ENCODE results near the gene DYNLT2. TPM values are rescaled to one million over a fixed set of nuclear protein-coding genes. Genes with fewer than 3 reads are reported as not detected.
A peak's percentile ranks its signal among the peaks of the same experiment; 100 is the strongest.

Gene DYNLT2
- total RNA-seq, 3 donors from 2014 or later, result 1.5 to 2.4 (median 2.3) TPM

DNA sequence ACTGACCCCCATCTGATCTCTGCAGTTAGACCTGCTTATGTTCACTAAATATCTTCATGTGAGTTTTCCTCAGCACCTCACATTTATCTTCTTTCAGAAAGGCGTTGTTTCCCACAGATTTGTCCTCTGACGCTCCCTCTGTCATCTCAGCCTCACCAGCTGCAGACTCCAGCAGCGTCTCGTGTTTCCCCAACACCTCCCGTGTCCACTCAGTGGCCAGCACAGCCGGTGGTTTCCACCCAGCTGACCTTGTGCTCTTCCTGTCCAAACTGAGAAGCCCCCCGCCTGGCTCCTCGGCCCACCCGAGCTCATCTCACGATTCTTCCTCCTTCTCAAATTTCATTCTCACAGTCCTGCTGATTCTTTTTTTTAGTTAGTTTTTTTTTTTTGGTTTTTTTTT lies 12.5 kb upstream of the DYNLT2 start:
- Histone ChIP-seq H3K4me1 (ENCODE audit: low read depth) (no peaks in the 10 kb centered on the region), H3K9me3 (no peaks in the 10 kb centered on the region), H3K36me3 (ENCODE audit: low read depth) (no peaks in the 10 kb centered on the region), H3K4me3 (no peak overlapping the region)
- DNase-seq (no peak), ATAC-seq (no peak)
- TF ChIP-seq, protein P1, sequence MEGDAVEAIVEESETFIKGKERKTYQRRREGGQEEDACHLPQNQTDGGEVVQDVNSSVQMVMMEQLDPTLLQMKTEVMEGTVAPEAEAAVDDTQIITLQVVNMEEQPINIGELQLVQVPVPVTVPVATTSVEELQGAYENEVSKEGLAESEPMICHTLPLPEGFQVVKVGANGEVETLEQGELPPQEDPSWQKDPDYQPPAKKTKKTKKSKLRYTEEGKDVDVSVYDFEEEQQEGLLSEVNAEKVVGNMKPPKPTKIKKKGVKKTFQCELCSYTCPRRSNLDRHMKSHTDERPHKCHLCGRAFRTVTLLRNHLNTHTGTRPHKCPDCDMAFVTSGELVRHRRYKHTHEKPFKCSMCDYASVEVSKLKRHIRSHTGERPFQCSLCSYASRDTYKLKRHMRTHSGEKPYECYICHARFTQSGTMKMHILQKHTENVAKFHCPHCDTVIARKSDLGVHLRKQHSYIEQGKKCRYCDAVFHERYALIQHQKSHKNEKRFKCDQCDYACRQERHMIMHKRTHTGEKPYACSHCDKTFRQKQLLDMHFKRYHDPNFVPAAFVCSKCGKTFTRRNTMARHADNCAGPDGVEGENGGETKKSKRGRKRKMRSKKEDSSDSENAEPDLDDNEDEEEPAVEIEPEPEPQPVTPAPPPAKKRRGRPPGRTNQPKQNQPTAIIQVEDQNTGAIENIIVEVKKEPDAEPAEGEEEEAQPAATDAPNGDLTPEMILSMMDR (IDR thresholded peaks at IDR 0.05), result no peak
- intact Hi-C loops (cut with DNase I, micrococcal nuclease), result no loop called here

DNA sequence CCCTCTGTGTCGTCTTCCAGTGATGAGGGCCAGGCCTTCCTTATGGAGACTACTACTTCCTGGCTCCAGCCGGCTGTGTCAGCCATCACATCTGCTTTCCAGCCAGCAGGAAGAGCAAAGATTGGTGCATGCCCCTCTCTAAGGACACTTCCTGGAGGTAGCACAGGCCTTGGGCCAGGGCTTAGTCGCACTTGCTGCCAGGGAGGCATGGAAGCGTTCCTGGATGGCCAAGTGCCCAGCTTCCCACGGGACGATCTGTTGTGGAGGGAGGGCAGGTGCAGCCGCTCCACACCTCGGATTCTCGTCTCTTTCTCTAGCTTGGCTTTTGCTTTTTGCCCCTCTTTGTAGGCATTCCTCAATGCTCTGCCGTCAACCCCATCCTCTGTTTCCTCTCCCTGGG lies 11.9 kb upstream of the DYNLT2 start:
- TF ChIP-seq, protein P1 (IDR thresholded peaks at IDR 0.05), result no peak
- ATAC-seq (no peak), DNase-seq (no peak)
- intact Hi-C loops (cut with DNase I, micrococcal nuclease), result no loop called here
- Histone ChIP-seq H3K36me3 (ENCODE audit: low read depth) (no peaks in the 10 kb centered on the region), H3K4me3 (no peak overlapping the region), H3K9me3 (no peaks in the 10 kb centered on the region), H3K4me1 (ENCODE audit: low read depth) (no peaks in the 10 kb centered on the region)

DNA sequence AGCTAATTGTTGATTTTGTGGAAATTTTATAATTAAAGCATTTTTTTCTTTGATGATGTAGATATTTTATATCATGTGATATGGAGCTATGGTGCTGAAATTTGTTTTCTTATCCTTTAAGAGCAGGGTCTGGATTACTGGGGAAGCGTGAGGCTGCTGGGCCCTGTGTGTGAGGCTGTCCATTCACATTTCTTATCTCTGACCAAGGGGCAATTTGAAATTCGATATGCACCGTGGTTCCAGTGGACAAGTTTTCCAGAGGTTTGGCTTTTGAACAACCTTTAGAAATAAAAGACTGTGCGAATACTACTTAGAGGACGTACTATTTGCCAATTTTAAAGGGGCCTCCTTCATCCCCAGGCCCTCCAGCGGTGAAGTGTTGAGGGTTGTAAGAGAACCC lies 3.8 kb upstream of the DYNLT2 start:
- intact Hi-C loops (cut with DNase I, micrococcal nuclease), result no loop called here
- DNase-seq, result no peak
- ATAC-seq, result no peak
- TF ChIP-seq, protein P1 (IDR thresholded peaks at IDR 0.05), result no peak
- no peaks in the 10 kb centered on the region for H3K36me3 ChIP-seq (ENCODE audit: low read depth)
- H3K4me1 ChIP-seq (ENCODE audit: low read depth), result peaks cover 10% of the 10 kb centered on the region
- no peaks in the 10 kb centered on the region for H3K9me3 ChIP-seq
- no peak overlapping the region for H3K4me3 ChIP-seq

DNA sequence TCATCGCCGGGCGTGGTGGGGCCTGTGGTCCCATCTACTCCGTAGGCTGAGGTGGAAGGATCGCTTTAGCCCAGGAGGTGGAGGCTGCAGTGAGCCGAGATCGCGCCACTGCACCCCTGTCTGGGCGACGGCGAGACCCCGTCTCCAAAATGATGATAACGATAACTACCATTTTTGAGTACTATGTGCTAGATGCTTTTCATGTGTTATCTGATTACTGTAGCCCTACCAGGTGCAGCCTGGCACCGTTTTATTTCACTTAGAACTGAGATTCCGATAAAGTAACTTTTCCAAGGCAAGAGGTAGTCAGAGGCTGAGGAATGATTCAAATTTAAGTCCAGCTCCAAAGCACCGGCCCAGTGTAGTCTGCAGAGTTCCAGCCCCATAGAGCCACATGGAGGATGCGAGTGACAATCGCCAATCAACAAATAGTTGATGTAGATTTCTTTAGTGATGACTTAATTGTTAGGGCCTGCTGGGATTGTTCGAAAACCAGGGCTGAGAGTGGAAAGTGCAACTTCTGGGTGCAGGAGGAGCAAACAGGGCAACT lies 777 bp upstream of the DYNLT2 start:
- no peaks in the 10 kb centered on the region for H3K9me3 ChIP-seq
- intact Hi-C loops (cut with DNase I, micrococcal nuclease), result no loop called here
- DNase-seq (peak in 1 of 3 donors; percentile 14), ATAC-seq (peak; percentile 3)
- H3K4me3 ChIP-seq, result peak overlapping the region; percentile 45
- peaks cover 15% of the 10 kb centered on the region for H3K4me1 ChIP-seq (ENCODE audit: low read depth)
- TF ChIP-seq, protein P1 (IDR thresholded peaks at IDR 0.05), result no peak
- no peaks in the 10 kb centered on the region for H3K36me3 ChIP-seq (ENCODE audit: low read depth)

DNA sequence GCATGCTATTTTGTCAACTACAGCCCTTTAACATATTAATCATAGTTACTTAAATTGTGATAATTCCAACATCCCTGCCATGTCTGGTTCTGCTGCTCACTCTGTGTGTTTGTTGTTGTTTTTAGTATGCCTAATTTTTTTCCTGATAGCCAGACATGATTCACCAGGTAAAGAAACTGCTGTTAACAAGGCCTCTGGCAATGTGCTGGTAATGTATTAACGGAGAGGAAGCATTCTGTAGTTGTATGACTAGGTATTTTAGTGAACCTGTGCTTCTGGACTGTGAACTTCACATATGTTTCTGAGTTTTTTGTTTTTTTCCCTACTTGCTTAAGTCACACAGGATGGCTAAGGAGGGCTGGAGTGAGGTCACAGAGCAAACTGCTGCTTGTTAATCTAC lies 4.8 kb downstream of the DYNLT2 start:
- no peak for DNase-seq
- Histone ChIP-seq H3K9me3 (no peaks in the 10 kb centered on the region), H3K36me3 (ENCODE audit: low read depth) (no peaks in the 10 kb centered on the region), H3K4me1 (ENCODE audit: low read depth) (peaks cover 11% of the 10 kb centered on the region), H3K4me3 (no peak overlapping the region)
- ATAC-seq, result no peak
- TF ChIP-seq, protein P1 (IDR thresholded peaks at IDR 0.05), result no peak
- intact Hi-C loops (cut with DNase I, micrococcal nuclease), result no loop called here

DNA sequence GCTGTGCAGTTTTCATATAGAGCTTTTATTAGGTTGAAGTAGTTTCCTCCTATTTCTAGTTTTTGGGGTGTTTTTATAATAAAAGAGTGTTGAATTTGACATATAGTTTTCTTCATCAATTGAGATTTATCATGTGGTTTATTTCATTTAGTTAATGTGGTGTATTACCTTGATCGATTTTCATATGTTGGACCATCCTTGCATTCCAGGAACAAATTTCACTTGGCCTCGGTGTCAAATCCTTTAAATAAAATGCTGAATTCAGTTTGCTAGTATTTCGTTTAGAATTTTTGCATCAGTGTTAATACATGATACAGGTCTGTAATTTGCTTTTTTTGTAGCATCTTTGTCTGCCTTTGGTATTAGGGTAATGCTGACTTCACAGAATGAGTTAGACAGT lies 6.0 kb downstream of the DYNLT2 start:
- Histone ChIP-seq H3K9me3 (no peaks in the 10 kb centered on the region), H3K36me3 (ENCODE audit: low read depth) (no peaks in the 10 kb centered on the region), H3K4me1 (ENCODE audit: low read depth) (peaks cover 7% of the 10 kb centered on the region), H3K4me3 (no peak overlapping the region)
- intact Hi-C loops (cut with DNase I, micrococcal nuclease), result no loop called here
- TF ChIP-seq, protein P1 (IDR thresholded peaks at IDR 0.05), result no peak
- no peak for DNase-seq
- no peak for ATAC-seq

Measured in mucosa of descending colon (tissue), 3 donors.